HEK293 (cell line): ENCODE measurements around the gene HIPK1.
A peak's percentile ranks its signal among the peaks of the same experiment; 100 is the strongest.

Experiments
- CTCF ChIA-PET: fragments of 350-600 bp; formaldehyde crosslinking; extraction: SDS; loops from one replicate; lab custom pipeline; 2021; ENCODE audit warnings: antibody characterized with exemption; lab: Yijun Ruan, JAX
- POLR2A ChIA-PET: fragments of 300-600 bp; formaldehyde crosslinking; extraction: SDS; loops from one replicate; lab custom pipeline; 2020; ENCODE audit warnings: antibody characterized with exemption, inconsistent platforms; lab: Yijun Ruan, JAX
- H3K27ac ChIP-seq: fragments of 200-500 bp; sonication (Bioruptor generic); 2 replicates; pipeline ENCODE4 v1.5.1; 2014; ENCODE audit warnings: low read depth, low read length, control low read depth, inconsistent platforms; ENCODE audit errors: extremely low read depth
- H3K36me3 ChIP-seq, 2 experiments: fragments of 200-500 bp in 1 of 2; sonication (Bioruptor generic) in 1 of 2; 1 replicate in 1 of 2; 2 replicates in 1 of 2; pipeline ENCODE4 v1.5.1; 2014 to 2017; ENCODE audit warnings: inconsistent platforms in 2 of 2, low read length in 2 of 2; ENCODE audit not compliant: control insufficient read depth in 2 of 2, insufficient read depth in 1 of 2
- H3K4me1 ChIP-seq: fragments of 200-500 bp; sonication (Bioruptor generic); 2 replicates; pipeline ENCODE4 v1.5.1; 2014; ENCODE audit warnings: mild to moderate bottlenecking, low read length, inconsistent platforms; ENCODE audit not compliant: control insufficient read depth, insufficient read depth
- H3K4me3 ChIP-seq: 2 replicates; pipeline ENCODE4 v1.5.1; 2011; ENCODE audit warnings: low read depth, mild to moderate bottlenecking, control low read depth, low read length, moderate library complexity
- H3K9me3 ChIP-seq: fragments of 200-500 bp; sonication (Bioruptor generic); 2 replicates; pipeline ENCODE4 v1.5.1; 2014; ENCODE audit warnings: low read depth, low read length, inconsistent platforms; ENCODE audit not compliant: control insufficient read depth, insufficient read depth
- GLIS2 ChIP-seq: fragments of 450-650 bp; formaldehyde crosslinking; IDR thresholded peaks from 2 replicates; pipeline ENCODE4 v1.5.1; 2016; ENCODE audit warnings: missing biosample characterization, missing genetic modification characterization
- SCRT2 ChIP-seq: fragments of 450-650 bp; formaldehyde crosslinking; IDR thresholded peaks from 2 replicates; pipeline ENCODE4 v1.5.1; 2016; ENCODE audit warnings: missing biosample characterization, missing genetic modification characterization
- TRIM28 ChIP-seq: IDR thresholded peaks from 2 replicates; pipeline ENCODE4 v1.6.1; 2011; ENCODE audit warnings: low read length, control low read depth, borderline replicate concordance
- YY1 ChIP-seq: fragments of 450-650 bp; formaldehyde crosslinking; IDR thresholded peaks from 2 replicates; pipeline ENCODE4 v1.5.1; 2018; ENCODE audit warnings: missing biosample characterization, missing genetic modification characterization
- ZBTB49 ChIP-seq: fragments of 450-650 bp; formaldehyde crosslinking; IDR thresholded peaks from 2 replicates; pipeline ENCODE4 v1.5.1; 2016; ENCODE audit warnings: missing biosample characterization, missing genetic modification characterization, low read depth
- ZEB2 ChIP-seq: fragments of 450-650 bp; formaldehyde crosslinking; IDR thresholded peaks from 2 replicates; pipeline ENCODE4 v1.5.1; 2016; ENCODE audit warnings: missing biosample characterization, missing genetic modification characterization
- ZNF114 ChIP-seq: fragments of 450-650 bp; formaldehyde crosslinking; IDR thresholded peaks from 2 replicates; pipeline ENCODE4 v1.5.0; 2017; ENCODE audit warnings: missing biosample characterization, missing genetic modification characterization
- ZNF138 ChIP-seq: fragments of 450-650 bp; formaldehyde crosslinking; IDR thresholded peaks from 2 replicates; pipeline ENCODE4 v1.5.1; 2016; ENCODE audit warnings: missing biosample characterization, missing genetic modification characterization, borderline replicate concordance
- ZNF148 ChIP-seq: fragments of 450-650 bp; formaldehyde crosslinking; IDR thresholded peaks from 2 replicates; pipeline ENCODE4 v1.5.0; 2017; ENCODE audit warnings: missing biosample characterization, missing genetic modification characterization, borderline replicate concordance
- ZNF362 ChIP-seq: fragments of 450-650 bp; formaldehyde crosslinking; IDR thresholded peaks from 2 replicates; pipeline ENCODE4 v1.5.1; 2016; ENCODE audit warnings: missing biosample characterization, missing genetic modification characterization
- ZNF366 ChIP-seq: fragments of 450-650 bp; formaldehyde crosslinking; conservative IDR thresholded peaks from 2 replicates; pipeline ENCODE4 v1.5.1; 2016; ENCODE audit warnings: missing biosample characterization, missing genetic modification characterization
- ZNF37A ChIP-seq: fragments of 450-650 bp; IDR thresholded peaks from 2 replicates; pipeline ENCODE4 v1.5.1; 2018; ENCODE audit warnings: missing biosample characterization, missing genetic modification characterization
- ZNF433 ChIP-seq: fragments of 450-650 bp; formaldehyde crosslinking; IDR thresholded peaks from 2 replicates; pipeline ENCODE4 v1.5.1; 2016; ENCODE audit warnings: missing biosample characterization, missing genetic modification characterization, low read depth
- ZNF488 ChIP-seq: fragments of 450-650 bp; formaldehyde crosslinking; IDR thresholded peaks from 2 replicates; pipeline ENCODE4 v1.5.1; 2016; ENCODE audit warnings: missing biosample characterization, missing genetic modification characterization
- ZNF558 ChIP-seq: fragments of 450-650 bp; formaldehyde crosslinking; IDR thresholded peaks from 2 replicates; pipeline ENCODE4 v1.5.1; 2016; ENCODE audit warnings: missing biosample characterization, missing genetic modification characterization
- ZNF768 ChIP-seq: fragments of 450-650 bp; formaldehyde crosslinking; IDR thresholded peaks from 2 replicates; pipeline ENCODE4 v1.5.1; 2018; ENCODE audit warnings: missing biosample characterization, mild to moderate bottlenecking, missing genetic modification characterization

Gene HIPK1

GRCh38 chr1:113984710-113985109, 55.6 kb downstream of the HIPK1 start:
- Histone ChIP-seq H3K4me1 (no peaks in the 10 kb centered on the region), H3K4me3 (no peak overlapping the region), H3K36me3 (no peaks in the 10 kb centered on the region)
- CTCF ChIA-PET = interaction anchor here (0.6 to 0.7 kb wide), 5 partner anchors 31 to 1058 kb away, joined by 3 to 4 read pairs (median 3); no protein-coding TSS in a partner anchor
- TF ChIP-seq YY1 (tag by site-specific recombination) (no peak), ZNF433 (tag by site-specific recombination) (no peak), ZBTB49 (no peak)
- TF ChIP-seq, all 188 proteins: peak for 0
- Histone ChIP-seq H3K9me3 (no peaks in the 10 kb centered on the region), H3K27ac (no peak overlapping the region)
- POLR2A ChIA-PET = no interaction called here

GRCh38 chr1:113986802-113987201, 57.7 kb downstream of the HIPK1 start:
- CTCF ChIA-PET = interaction anchor here (0.7 to 1.4 kb wide), 2 partner anchors 105 to 294 kb away, joined by 4 read pairs; no protein-coding TSS in a partner anchor
- POLR2A ChIA-PET = no interaction called here
- TF ChIP-seq ZNF138 (no peak), TRIM28 (peak; percentile 64; the same call in 1 of the 2 replicates), GLIS2 (no peak), ZEB2 (tag by site-specific recombination) (no peak), ZNF362 (tag by site-specific recombination) (no peak), ZNF558 (tag by site-specific recombination) (0 out of 2 replicates have a peak, but pooled peaks have one; percentile 44), ZNF488 (tag by site-specific recombination) (no peak)
- Histone ChIP-seq H3K4me3 (no peak overlapping the region), H3K9me3 (no peaks in the 10 kb centered on the region), H3K4me1 (peaks cover 4% of the 10 kb centered on the region; the same call in 1 of the 2 replicates), H3K27ac (no peak overlapping the region), H3K36me3 (no peaks in the 10 kb centered on the region)

GRCh38 chr1:113987259-113987658, 58.1 kb downstream of the HIPK1 start:
- H3K9me3 ChIP-seq = no peaks in the 10 kb centered on the region
- no peaks in the 10 kb centered on the region for H3K36me3 ChIP-seq
- ChIA-PET POLR2A (no interaction called here), CTCF (interaction anchor here (0.7 to 1.4 kb wide), 2 partner anchors 105 to 293 kb away, joined by 4 read pairs; no protein-coding TSS in a partner anchor)
- H3K27ac ChIP-seq = no peak overlapping the region
- TF ChIP-seq SCRT2 (tag by site-specific recombination) (peak; percentile 66), ZNF148 (tag by site-specific recombination) (no peak), ZNF366 (tag by site-specific recombination) (no peak), ZNF768 (tag by site-specific recombination) (no peak), ZNF114 (tag by site-specific recombination) (no peak), ZNF37A (tag by site-specific recombination) (no peak)
- no peak overlapping the region for H3K4me3 ChIP-seq
- H3K4me1 ChIP-seq = peaks cover 5% of the 10 kb centered on the region; the same call in 1 of the 2 replicates
